HG03108 (cell line): Measurements from ENCODE around the gene KCNT2.
"Not testable (repeated sequence)": the region's sequence is repeated elsewhere in the genome, so short reads cannot be mapped to it uniquely, and the experiment has no call there.

Experiments
- ATAC-seq: cut with Tn5 transposase; IDR thresholded peaks from one replicate; pipeline ENCODE4 v1.9.1; 2021; ENCODE audit warnings: moderate library complexity; ENCODE audit not compliant: unreplicated experiment

Gene KCNT2

DNA sequence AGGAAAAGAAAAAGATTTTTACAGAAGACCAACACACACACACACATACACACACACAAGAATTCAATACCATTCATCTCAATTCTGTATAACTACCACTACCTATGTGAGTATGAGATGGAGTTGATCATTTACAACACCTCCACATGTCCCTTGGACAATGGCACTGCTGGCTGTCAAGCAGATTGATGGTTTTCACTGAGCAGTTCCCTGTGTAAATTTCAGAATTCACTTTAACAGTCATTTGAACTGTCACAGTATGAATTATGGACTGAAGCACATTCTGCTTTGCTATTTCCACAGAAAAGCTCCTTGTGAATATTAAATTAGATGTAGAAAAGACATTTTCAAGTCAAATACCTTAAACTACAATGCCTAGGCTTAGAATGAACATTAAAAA is 14.3 kb downstream of the KCNT2 start:
- ATAC-seq: no peak

DNA sequence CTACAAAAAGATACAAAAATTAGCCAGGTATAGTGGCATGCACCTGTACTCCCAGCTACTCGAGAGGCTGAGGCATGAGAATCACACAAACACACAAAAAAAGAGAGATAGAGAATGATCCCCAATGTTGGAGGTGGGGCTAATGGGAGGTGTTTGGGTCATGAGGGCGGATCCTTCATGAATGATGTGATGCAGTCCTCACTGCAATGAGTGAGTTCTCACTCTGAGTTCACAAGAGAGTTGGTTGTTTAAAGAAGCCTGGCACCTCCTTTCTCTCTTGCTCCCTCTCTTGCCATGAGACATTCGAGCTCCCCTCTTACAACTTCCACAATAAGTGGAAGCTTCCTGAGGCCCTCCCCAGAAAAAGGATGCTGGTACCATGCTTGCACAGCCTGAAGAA is 17.3 kb downstream of the KCNT2 start:
- no peak for ATAC-seq

DNA sequence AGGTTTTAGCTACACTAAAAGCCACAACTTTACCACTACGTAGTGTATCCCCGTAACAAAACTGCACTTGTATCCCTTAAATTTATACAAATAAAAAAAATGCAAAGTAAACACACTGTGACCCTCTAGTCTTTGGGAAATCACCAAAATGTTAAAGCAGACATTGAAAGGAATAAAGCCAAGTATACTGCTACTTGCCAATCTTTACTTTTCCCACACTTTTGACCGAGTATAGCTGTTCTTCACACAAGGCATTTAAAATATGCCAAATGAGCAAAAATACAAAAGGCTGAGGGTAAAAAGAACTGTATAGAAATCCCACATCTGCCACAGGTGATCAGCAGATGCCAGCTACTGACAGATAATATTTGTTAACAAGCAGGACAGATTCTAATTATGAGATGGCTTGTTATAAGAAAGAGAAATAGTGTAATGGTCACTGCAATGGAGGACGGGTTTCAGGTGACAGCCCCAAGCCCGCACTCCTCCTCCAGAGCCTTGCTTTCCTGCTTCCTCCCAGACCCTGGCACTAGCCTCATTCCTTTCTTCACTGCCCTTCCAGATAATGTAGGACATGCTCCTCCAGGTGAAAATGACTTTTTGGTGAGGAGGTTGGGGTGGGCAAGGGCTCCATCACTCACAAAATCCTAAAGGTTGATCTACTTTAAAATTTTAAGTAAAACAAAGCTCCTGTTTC is 18.1 kb downstream of the KCNT2 start:
- ATAC-seq: no peak

DNA sequence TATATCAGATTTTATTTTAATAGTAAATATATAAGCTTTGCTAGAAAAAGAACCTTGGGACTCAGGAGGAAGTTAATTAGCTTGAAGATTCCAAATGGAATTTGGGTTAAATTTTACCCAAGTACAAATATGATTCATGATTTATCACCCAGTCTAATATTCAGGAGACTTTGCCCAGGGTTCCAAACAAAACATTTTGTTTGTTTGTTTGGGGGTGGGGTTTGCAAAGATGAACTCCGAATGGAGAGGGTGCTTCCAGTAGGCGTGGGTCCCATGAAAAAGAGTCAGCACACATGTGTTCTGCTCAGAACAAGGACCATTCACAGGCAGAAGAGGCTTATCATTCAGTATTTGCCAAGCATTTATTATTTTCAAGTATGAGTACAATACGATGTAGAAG is 23.5 kb downstream of the KCNT2 start:
- no peak for ATAC-seq

DNA sequence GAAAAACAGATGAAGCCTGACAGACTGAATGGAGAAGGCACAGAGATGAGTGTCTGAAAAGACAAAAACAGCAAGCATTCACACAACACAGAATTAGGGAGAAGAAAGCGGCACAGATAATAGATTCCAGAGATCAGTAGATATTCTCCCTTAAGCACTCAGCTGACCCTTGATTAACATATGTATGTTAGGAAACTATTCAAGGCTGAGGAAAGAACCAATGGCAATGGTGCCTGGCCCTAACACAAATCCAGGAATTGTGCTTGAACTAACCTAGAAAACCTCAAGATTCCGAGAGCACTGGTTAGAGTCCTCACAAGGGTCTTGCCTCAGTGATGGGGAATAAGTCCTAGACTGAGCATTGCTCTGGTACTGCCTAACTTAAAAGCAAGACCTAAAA is 30.9 kb downstream of the KCNT2 start:
- no peak for ATAC-seq

DNA sequence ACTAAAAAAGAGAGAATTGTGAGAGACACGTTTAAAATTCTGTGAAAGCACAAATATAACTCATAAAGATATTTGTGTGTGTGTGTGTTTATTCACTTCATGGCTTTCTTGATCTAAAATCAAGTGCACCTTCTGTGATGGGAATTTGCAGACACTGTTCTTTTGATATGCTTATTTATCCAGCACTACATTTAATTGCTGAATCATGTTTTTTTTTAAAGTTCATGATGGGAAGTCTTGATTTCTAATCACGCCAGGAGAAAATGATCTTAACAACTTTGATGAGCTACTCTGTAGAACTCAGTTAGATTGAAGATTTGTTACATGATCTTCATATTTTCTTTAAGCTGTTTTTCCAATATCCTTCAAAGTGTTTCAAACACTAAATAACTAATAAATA is 35.0 kb downstream of the KCNT2 start:
- ATAC-seq: no peak

DNA sequence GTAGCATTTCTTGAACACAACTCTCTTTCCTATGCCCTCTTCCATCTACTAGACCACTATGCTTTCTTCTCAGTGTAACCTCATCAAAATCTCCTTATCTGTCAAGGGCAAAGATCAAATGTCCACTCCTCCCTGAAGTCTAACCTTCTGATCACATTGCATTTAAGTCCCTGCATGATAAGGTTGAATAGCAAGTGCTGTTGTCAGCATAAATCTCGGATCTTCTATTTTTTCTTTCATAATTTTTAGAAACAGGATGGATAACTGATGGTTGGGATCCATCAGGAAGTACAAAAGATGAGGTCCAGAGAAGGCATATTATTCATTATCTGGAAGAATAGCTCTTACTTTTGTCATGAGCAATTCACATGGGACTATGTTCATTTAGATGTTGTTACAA is 41.0 kb downstream of the KCNT2 start:
- ATAC-seq: no peak

DNA sequence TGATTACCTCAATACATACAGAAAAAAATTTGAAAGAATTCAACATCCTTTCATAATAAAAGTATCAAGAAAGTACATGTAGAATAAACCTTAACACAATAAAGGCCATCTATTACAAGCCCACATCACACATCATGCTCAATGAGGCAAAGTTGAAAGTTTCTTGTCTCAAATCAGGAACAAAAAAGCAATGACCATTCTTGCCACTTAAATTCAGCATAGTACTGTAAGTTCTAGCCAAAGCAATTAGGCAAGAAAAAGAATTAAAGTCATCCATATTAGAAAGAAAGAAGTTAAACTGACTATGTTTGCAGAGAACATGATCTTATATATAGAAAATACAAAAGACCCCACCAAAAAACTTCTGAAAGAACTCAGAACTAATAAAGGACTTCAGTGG is 44.5 kb downstream of the KCNT2 start:
- no peak for ATAC-seq

DNA sequence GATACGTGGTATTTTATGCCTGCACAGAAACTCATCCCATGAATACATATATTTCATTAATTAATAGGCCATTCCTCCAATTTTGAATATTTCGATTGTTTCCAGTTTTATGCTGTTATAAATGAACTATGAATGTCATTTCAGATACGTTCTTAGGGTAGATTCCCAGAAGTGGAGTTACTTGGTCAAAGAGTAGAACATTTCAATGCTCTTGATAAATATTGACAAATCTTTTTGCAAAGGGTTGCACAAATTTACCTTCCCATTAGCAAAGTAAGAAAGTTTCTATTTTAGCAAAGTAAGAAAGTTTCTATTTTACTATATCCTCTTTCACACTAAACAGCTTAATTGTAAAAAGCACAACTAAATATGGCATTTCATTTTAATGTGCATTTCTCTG is 48.9 kb downstream of the KCNT2 start:
- no peak for ATAC-seq

DNA sequence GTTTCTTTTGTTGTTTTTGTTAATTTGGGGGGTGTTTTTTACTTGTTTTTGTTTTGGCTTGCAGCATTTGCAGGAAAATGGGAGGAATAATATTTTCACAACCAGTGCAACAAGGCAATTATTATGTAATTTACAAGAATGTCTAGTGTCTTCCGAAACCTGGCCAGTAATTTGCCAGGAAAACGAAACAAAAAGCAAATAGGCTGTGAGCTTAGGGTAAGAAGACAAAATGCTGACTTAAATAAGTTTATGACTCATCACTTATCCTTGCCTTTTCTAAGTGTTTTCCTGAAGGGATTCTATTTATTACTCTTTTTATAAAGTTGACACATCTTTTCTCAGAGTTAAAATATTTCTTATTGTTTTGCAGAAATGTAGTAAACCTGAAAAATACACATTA is 49.8 kb downstream of the KCNT2 start:
- ATAC-seq: peak; percentile 74

DNA sequence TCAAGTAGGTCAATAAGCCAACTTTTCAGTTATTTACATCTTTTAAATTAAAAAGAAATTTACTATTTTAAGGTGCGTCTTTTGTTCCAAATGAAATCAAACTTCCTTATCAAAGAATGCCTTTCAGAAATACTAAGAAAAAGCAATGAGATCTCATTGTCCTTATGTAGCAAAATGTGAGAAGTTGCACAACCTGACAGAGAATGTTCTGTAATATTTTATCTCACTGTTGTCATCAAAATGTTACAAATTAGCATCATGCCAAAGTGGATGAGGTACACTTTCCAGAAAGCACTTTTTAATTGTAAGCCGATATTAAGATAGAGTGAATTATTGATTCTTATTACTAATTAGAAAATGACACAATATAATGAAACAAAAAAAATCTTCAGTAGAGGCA is 50.4 kb downstream of the KCNT2 start:
- no peak for ATAC-seq

DNA sequence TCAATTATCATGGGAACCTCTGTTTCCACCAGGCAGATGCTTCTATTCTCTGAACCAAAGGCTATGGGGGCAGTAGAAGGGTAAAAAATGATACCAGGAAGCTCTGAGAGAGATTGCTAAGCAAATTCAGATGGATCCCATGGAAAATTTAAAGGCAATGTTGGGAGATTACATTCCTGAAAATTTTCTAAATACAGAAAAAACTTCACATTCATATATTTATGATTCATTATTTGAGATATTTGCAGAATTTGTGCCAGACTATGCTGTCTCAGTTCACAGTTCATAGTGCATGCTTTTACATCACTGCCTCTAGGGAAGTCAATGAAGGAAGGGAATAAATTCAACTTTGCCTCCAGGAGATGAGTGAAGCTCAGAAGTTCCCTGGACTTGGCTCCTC is 57.5 kb downstream of the KCNT2 start:
- ATAC-seq: no peak

DNA sequence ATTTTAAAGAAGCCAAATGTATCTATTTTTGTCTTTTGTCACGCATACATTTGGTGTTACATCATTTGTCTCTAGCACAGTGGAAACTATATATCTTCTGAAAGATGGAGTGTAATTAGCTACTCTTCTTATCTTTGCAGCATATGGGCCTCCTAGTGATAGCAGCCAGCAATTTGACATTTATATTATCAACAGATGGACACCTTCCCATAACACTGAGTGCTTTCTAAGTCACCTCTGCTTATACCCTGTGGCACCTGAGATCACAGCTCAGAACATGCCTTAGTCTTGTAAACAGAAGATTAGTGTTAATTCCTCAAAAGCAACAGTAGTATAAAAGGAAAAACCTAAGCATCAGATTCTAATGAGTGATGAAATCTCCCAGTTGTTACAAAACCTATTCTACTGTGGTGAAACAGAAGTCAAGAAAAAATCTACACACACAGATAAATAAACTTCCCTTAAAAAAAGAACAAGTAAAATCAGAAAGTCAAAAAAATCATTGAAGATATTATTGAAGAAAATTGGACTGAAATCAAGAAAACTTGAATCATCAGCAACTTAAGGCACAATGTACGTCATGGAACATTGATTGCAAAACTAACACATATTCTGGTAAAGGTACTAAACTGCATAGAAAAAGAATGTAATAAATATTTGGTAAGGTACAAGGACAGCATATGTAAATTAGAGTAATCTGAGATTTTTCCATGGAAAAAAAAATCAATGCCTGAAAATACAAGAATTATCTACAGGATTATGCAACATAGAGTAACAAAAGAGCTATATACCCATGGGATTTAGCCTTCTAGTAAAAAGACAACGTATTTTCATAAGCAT is 61.7 kb downstream of the KCNT2 start:
- no peak for ATAC-seq

DNA sequence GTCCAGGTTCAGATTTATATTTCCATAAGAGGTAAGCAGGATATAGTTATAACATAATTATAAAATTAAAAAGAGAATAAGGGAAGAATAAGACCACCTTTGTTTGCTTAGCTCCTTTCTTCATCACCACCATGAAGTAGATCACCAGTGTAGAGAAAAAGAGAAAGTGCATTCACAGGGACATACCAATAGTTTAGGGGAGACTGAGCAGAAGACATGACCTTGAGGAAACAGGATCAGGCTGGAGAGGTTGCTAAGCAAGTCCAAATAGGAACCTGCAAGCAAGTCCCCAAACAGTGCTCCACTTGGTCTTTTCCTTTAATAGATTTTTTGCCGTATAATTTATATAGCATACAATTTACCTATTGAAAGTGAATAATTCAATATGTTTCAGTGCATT is 63.0 kb downstream of the KCNT2 start:
- ATAC-seq: no peak

DNA sequence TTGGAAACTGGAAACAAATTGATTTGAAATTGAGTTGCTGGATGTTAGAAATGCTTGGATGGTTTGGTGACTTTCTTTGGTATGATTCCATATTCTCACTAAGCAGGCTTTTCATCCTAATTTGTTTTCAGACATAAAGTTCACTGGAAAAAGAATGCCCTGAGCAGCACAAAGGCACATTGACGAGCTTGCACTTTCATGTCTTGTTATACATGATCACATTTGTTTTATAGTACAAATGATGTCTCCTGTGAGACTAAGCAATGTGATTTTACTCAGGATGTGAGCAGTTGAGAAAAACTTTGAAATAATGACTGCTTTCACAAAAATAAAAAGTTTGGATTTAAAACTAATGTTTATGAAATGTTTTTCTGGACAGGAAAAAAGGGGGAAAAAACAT is 63.6 kb downstream of the KCNT2 start:
- ATAC-seq: no peak

DNA sequence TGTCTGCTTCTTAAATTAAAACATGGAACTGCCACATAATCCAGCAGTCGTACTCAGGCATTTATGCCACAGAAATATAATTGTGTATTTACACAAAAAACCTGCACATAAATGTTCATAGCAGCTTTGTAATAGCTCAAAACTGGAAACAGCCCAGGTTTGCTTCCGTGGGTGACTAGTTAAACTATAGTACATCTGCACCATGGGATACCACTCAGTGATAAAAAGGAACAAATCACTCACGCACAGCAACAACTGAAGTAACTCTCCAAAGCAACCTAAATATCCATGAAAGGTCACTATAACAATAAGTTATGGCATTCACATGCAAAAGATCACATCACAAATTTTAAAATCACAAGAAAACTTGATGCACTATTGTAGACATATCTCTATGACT is 64.4 kb downstream of the KCNT2 start:
- ATAC-seq: no peak

DNA sequence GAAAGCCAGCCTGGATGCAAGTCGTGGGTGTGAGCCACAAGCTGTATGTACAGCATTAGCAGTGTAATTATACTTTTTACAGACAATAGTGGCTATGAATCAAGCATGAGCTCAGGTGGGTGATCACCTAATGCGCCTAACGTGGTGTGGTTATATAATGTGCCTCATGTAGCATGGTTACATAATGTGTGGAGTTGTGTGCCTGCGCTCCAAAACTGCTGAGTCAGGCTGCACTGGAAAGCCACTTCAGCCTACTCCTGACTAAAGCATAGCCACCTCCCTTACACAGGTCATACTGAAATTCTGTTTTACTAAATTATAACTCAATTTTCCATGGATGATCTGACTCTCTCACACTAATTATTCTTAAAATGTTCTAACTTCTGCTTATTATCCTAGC is 69.8 kb downstream of the KCNT2 start:
- no peak for ATAC-seq

DNA sequence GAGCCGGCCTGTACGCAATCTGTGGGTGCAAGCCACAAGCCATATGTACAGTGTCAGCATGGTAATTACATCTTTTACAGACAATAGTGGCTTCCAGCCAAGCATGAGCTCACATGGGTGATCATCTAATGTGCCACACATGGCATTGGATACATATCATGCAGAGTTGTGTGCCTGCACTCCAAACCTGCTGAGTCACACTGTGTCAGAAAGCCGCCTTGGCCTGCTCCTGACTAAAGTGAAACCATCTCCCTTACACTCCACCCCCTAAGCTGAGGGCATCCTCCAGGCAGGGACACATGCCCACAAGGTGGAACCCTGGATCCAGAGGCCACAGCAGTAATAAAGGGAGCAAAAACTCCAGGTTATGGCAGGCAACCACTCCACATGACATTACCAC is 72.5 kb downstream of the KCNT2 start:
- no peak for ATAC-seq

DNA sequence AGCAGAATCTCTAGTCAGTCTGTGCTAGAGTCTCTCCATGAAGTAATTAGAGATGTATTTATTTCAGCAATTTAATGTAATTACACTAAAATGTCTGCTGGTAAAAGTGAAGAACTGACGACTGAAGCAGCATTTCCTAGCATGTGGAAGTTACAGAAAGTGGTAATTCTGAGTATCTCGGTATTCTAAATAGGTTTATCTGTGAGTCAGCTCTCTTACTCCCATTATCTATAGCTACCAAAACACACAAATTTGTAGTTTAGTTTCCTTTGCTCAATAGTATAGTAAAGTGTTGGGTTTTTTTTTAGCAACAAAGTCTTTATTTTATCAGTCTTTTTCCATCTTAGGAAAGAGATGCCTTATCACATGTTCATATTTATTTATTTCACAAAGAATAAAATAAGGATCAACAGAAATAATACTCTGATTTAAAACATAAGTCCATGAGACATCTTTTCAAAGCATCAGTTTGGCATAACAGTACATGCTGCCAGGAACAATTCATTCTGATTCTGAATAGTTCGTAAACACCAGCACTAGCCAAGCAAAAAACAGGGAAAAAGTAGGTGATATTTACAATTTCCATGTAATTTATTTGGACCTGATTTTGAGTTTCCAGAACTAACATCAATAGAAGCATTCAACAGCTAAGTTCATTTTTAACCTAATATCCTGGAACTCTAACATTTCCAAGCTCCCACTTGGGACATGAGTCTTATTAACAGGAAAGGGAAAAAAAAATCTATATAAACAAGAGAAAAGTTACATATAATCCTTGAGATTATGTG is 76.3 kb downstream of the KCNT2 start:
- ATAC-seq: no peak

DNA sequence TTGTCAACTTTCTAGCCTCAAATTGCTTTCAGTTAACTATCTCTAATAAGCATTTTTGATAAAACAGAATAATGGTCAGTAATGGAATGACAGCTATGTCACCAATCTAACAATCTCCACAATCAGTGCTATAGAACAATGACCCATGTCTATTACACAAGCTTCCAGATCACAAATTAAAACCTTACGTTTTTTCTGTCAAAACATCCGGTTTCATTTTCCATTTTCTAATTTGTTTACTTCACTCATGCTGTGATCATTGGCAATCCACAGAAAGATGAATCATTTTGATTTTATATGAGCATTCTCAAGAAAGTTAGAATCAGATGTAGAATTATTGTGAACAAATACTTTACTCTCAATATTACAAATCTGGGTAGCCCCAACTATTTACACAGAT is 80.3 kb downstream of the KCNT2 start:
- no peak for ATAC-seq

DNA sequence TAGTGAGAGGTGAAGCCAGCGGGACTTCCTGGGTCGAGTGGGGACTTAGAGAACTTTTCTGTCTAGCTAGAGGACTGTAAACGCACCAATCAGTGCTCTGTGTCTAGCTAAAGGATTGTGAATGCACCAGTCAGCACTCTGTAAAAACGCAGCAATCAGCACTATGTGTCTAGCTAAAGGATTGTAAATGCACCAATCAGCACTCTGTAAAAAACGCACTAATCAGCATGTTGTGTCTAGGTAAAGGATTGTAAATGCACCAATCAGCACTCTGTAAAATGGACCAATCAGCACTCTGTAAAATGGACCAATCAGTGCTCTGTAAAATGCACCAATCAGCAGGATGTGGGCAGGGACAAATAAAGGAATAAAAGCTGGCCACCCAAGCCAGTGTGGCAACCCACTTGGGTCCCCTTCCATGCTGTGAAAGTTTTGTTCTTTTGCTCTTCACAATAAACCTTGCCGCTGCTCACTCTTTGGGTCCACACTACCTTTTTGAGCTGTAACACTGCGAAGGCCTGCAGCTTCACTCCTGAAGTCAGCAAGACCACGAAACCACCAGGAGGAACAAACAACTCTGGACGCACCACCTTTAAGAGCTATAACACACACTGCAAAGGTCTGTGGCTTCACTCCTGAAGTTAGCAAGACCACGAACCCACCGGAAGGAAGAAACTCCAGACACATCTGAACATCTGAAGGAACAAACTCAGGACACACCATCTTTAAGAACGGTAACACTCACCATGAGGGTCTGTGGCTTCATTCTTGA is 85.5 kb downstream of the KCNT2 start:
- ATAC-seq: not testable (repeated sequence)
